ENCODE data around the gene CDC14A. TPM values are rescaled to one million over a fixed set of nuclear protein-coding genes. Genes with fewer than 3 reads are reported as not detected.
A peak's percentile ranks its signal among the peaks of the same experiment; 100 is the strongest.

Gene CDC14A
- total RNA-seq, 1 donor from 2014 or later = 6.3 TPM

- Mint-ChIP-seq H3K36me3 (ENCODE audit: low read depth, unreplicated experiment) (no peaks in the 10 kb centered on the region), H3K27ac (ENCODE audit: unreplicated experiment) (peak overlapping the region; percentile 96), H3K9me3 (ENCODE audit: unreplicated experiment) (no peaks in the 10 kb centered on the region), H3K4me3 (ENCODE audit: unreplicated experiment) (peak overlapping the region; percentile 93), H3K27me3 (ENCODE audit: low read depth, unreplicated experiment) (no peaks in the 10 kb centered on the region), H3K4me1 (ENCODE audit: low read depth, unreplicated experiment) (peaks cover 19% of the 10 kb centered on the region)
- Histone ChIP-seq H3K27me3 (ENCODE audit: insufficient read depth, low read length) (no peaks in the 10 kb centered on the region), H3K4me2 (ENCODE audit: low read length) (peak overlapping the region; percentile 96), H3K9me3 (ENCODE audit: insufficient read depth, low read depth, low read length) (no peaks in the 10 kb centered on the region), H2AFZ (ENCODE audit: low read depth, low read length) (peak overlapping the region; percentile 90), H3K27ac (ENCODE audit: low read depth, low read length) (peak overlapping the region; percentile 84), H3K36me3 (ENCODE audit: insufficient read depth, low read length) (no peaks in the 10 kb centered on the region), H4K20me1 (ENCODE audit: insufficient read depth, low read length) (peaks cover 11% of the 10 kb centered on the region), H3K79me2 (ENCODE audit: insufficient read depth, low read length) (peaks cover 5% of the 10 kb centered on the region), H3K4me1 (ENCODE audit: insufficient read depth, low read length) (peaks cover 19% of the 10 kb centered on the region), H3K9ac (ENCODE audit: low read length) (peak overlapping the region; percentile 80), H3K4me3 (ENCODE audit: insufficient read depth, low read depth, low read length) (peak overlapping the region; percentile 72)
- no peak for FAIRE-seq
- no peak for TF ChIP-seq CTCF (IDR thresholded peaks at IDR 0.05; ENCODE audit: insufficient read depth, low read depth, low read length)
- TF ChIP-seq EZH2 (IDR thresholded peaks at IDR 0.05; ENCODE audit: insufficient read depth, low read length) = no peak
- peak; percentile 87 for DNase-seq (ENCODE audit: low read depth)
Observed at GRCh38 chr1:100351095-100351887, 1.0 kb upstream of the CDC14A start.

GRCh38 chr1:100353071-100353801 is 930 bp downstream of the CDC14A start:
- H3K4me3 Mint-ChIP-seq (ENCODE audit: unreplicated experiment) = peak overlapping the region; percentile 95
- Histone ChIP-seq H3K27me3 (ENCODE audit: insufficient read depth, low read length) (no peaks in the 10 kb centered on the region), H3K4me3 (ENCODE audit: insufficient read depth, low read depth, low read length) (peak overlapping the region; percentile 72), H2AFZ (ENCODE audit: low read depth, low read length) (peak overlapping the region; percentile 90), H3K27ac (ENCODE audit: low read depth, low read length) (no peak overlapping the region), H3K79me2 (ENCODE audit: insufficient read depth, low read length) (peaks cover 5% of the 10 kb centered on the region), H3K4me1 (ENCODE audit: insufficient read depth, low read length) (peaks cover 19% of the 10 kb centered on the region), H3K36me3 (ENCODE audit: insufficient read depth, low read length) (no peaks in the 10 kb centered on the region), H3K9me3 (ENCODE audit: insufficient read depth, low read depth, low read length) (no peaks in the 10 kb centered on the region), H4K20me1 (ENCODE audit: insufficient read depth, low read length) (peaks cover 11% of the 10 kb centered on the region), H3K9ac (ENCODE audit: low read length) (peak overlapping the region; percentile 80), H3K4me2 (ENCODE audit: low read length) (peak overlapping the region; percentile 96)
- peak overlapping the region; percentile 80 for H3K27ac Mint-ChIP-seq (ENCODE audit: unreplicated experiment)
- DNase-seq (ENCODE audit: low read depth) = no peak
- TF ChIP-seq CTCF (IDR thresholded peaks at IDR 0.05; ENCODE audit: insufficient read depth, low read depth, low read length) = no peak
- TF ChIP-seq EZH2 (IDR thresholded peaks at IDR 0.05; ENCODE audit: insufficient read depth, low read length) = no peak
- H3K27me3 Mint-ChIP-seq (ENCODE audit: low read depth, unreplicated experiment) = no peaks in the 10 kb centered on the region
- peaks cover 5% of the 10 kb centered on the region for H3K36me3 Mint-ChIP-seq (ENCODE audit: low read depth, unreplicated experiment)
- no peaks in the 10 kb centered on the region for H3K9me3 Mint-ChIP-seq (ENCODE audit: unreplicated experiment)
- FAIRE-seq = no peak
- peaks cover 19% of the 10 kb centered on the region for H3K4me1 Mint-ChIP-seq (ENCODE audit: low read depth, unreplicated experiment)

All from astrocyte (in vitro differentiated cells and primary cell).